Keratinocyte (primary cell): ENCODE data around the gene QPRT. TPM values are rescaled to one million over a fixed set of nuclear protein-coding genes. Genes with fewer than 3 reads are reported as not detected.

Source experiments
- polyA plus RNA-seq, 5 experiments: library from polyadenylated mRNA; depleted of rRNA in 3 of 5; stranded (reverse) in 3 of 5; stranded (forward) in 1 of 5; unstranded in 1 of 5; fragments of >200 nt; gene quantifications; 1 replicate in 1 of 5; 2 replicates in 3 of 5; 3 replicates in 1 of 5; pipeline versions ENCODE4 v1.2.1 to v1.2.3, GENCODE V29; 2011 to 2012; ENCODE audit warnings: missing spikeins in 2 of 5, low read depth in 1 of 5, low replicate concordance in 1 of 5

The QPRT gene
- polyA plus RNA-seq, 1 donor (not counting 4 experiments of a cell fraction or from before 2014, with no cell fraction given): 8.8 TPM

Other genes starting within 250 kb of the QPRT start
- gene BOLA2, start 224.8 kb upstream of the QPRT start, polyA plus RNA-seq: 7.1 to 15.7 TPM (median 13.1 TPM) in 3 replicates
- 7.4 to 9.3 TPM (median 8.0 TPM) in 3 replicates for gene SLX1B, start 224.6 kb upstream of the QPRT start, polyA plus RNA-seq
- gene SULT1A4, start 219.3 kb upstream of the QPRT start, polyA plus RNA-seq: 0.89 to 1.7 TPM (median 1.2 TPM) in 3 replicates
- gene NPIPB12, start 172.8 kb upstream of the QPRT start, polyA plus RNA-seq: 9.0 to 18.6 TPM (median 11.1 TPM) in 3 replicates
- gene SPN, start 15.9 kb upstream of the QPRT start, polyA plus RNA-seq: 0.01 to 0.07 TPM in 2 of 3 replicates, not detected in the other
- gene C16orf54, start 66.8 kb downstream of the QPRT start, polyA plus RNA-seq: not detected in 3 replicates
- gene ZG16, start 99.1 kb downstream of the QPRT start, polyA plus RNA-seq: 0.01 TPM in 1 of 3 replicates, not detected in the others
- 36.3 to 48.3 TPM (median 43.7 TPM) in 3 replicates for gene KIF22, start 111.6 kb downstream of the QPRT start, polyA plus RNA-seq
- gene MAZ, start 127.3 kb downstream of the QPRT start, polyA plus RNA-seq: 48.5 to 82.3 TPM (median 59.0 TPM) in 3 replicates
- gene PRRT2, start 133.0 kb downstream of the QPRT start, polyA plus RNA-seq: not detected in 3 replicates
- gene PAGR1, start 137.0 kb downstream of the QPRT start, polyA plus RNA-seq: 6.4 to 17.1 TPM (median 13.6 TPM) in 3 replicates
- 130 to 213 TPM (median 148 TPM) in 3 replicates for gene MVP, start 141.3 kb downstream of the QPRT start, polyA plus RNA-seq
- 49.5 to 94.6 TPM (median 60.0 TPM) in 3 replicates for gene CDIPT, start 184.0 kb downstream of the QPRT start, polyA plus RNA-seq
- gene SEZ6L2, start 220.4 kb downstream of the QPRT start, polyA plus RNA-seq: 0.68 to 2.5 TPM (median 1.5 TPM) in 3 replicates
- 0.71 to 1.8 TPM (median 0.88 TPM) in 3 replicates for gene ASPHD1, start 221.3 kb downstream of the QPRT start, polyA plus RNA-seq
- gene KCTD13, start 247.0 kb downstream of the QPRT start, polyA plus RNA-seq: 8.2 to 12.1 TPM (median 9.2 TPM) in 3 replicates